Upper lobe of left lung (tissue), 6 donors: ENCODE results near the gene CIAPIN1. TPM values are rescaled to one million over a fixed set of nuclear protein-coding genes. Genes with fewer than 3 reads are reported as not detected.

Experiments
- ATAC-seq, 2 donors: fragments of 200-7000 bp; cut with Tn5 transposase; one replicate each; pipeline ENCODE4 v1.9.1; 2022; ENCODE audit warnings: mild to moderate bottlenecking in 2 of 2, moderate library complexity in 2 of 2; ENCODE audit not compliant: low FRiP score in 2 of 2
- DNase-seq, 2 donors: peaks; one replicate each; pipeline ENCODE4 v3.0.0-alpha.2; 2019 to 2020
- H3K27ac ChIP-seq, 4 donors: fragments of 200-600 bp; sonication (generic); one replicate each; pipeline ENCODE4 v1.5.1; 2016 to 2019
- H3K27me3 ChIP-seq, 4 donors: fragments of 200-600 bp; sonication (generic); one replicate each; pipeline ENCODE4 v1.5.1; 2017 to 2019
- H3K36me3 ChIP-seq, 4 donors: fragments of 200-600 bp; sonication (generic); one replicate each; pipeline ENCODE4 v1.5.1; 2016 to 2019
- H3K4me1 ChIP-seq, 4 donors: fragments of 200-600 bp; sonication (generic); one replicate each; pipeline ENCODE4 v1.5.1; 2018 to 2019
- H3K4me3 ChIP-seq, 4 donors: fragments of 200-600 bp; sonication (generic); one replicate each; pipeline ENCODE4 v1.5.1; 2017 to 2019; ENCODE audit warnings: mild to moderate bottlenecking in 2 of 4, moderate library complexity in 1 of 4
- H3K9me3 ChIP-seq, 4 donors: fragments of 200-600 bp; sonication (generic); one replicate each; pipeline ENCODE4 v1.5.1; 2018 to 2019
- CTCF ChIP-seq, 6 experiments: fragments of 450-650 bp in 4 of 6; fragments of 200-600 bp in 2 of 6; sonication (generic) in 2 of 6; IDR thresholded peaks; one replicate each; pipeline ENCODE4 v1.5.1; 2016 to 2019; ENCODE audit warnings: antibody characterized with exemption in 6 of 6
- EP300 ChIP-seq, 4 donors: sonication (generic); formaldehyde crosslinking; IDR thresholded peaks; one replicate each; pipeline ENCODE4 v1.5.1; 2017; ENCODE audit warnings: antibody characterized with exemption in 4 of 4, control low read depth in 2 of 4
- POLR2A ChIP-seq, 4 donors: fragments of 450-650 bp; IDR thresholded peaks; one replicate each; pipeline ENCODE4 v1.5.1; 2016 to 2017; ENCODE audit warnings: antibody characterized with exemption in 4 of 4, mild to moderate bottlenecking in 2 of 4
- POLR2AphosphoS5 ChIP-seq, 2 donors: sonication (generic); formaldehyde crosslinking; IDR thresholded peaks; one replicate each; pipeline ENCODE4 v1.5.1; 2017; ENCODE audit warnings: antibody characterized with exemption in 2 of 2
- WGBS, 2 donors: methylation state at CpG; one replicate each; pipeline ENCODE4 v1.1.5; 2017 to 2018; 5-methylcytosine and 5-hydroxymethylcytosine counted together
- total RNA-seq, 6 donors: library from RNA; depleted of rRNA in 4 of 6; stranded (reverse); fragments of >200 nt in 4 of 6; gene quantifications; one replicate each; pipeline versions ENCODE4 v1.1.0 to v1.2.1, GENCODE V29; 2016 to 2021
- donor health status: DM: no; HTN: no; CAD: no; lungs with moderate emphysema.
- donor health status: DM: no; HTN: yes; CAD: no; lungs with severe emphysema.

CIAPIN1 gene
- 10 to 100 TPM; 21.0 to 44.5 (median 36.5) TPM for total RNA-seq

GRCh38 chr16:57447186-57447962, at the start of gene CIAPIN1, which contains the start of gene COQ9:
Gene CIAPIN1 (minus strand): TSS chr16:57447385. CDS start chr16:57440928, 6,457 bp downstream.
Gene COQ9 (plus strand): TSS chr16:57447479. CDS start chr16:57447506, 27 bp downstream.
- Histone ChIP-seq H3K27ac (peak within 1 kb of the TSS; percentile 86 to 92 (median 88)), H3K36me3 (peaks cover 4 to 16% (median 5%) of the 10 kb centered on the region in 4 donors), H3K27me3 (no peaks in the 10 kb centered on the region), H3K4me1 (peaks cover 18 to 21% (median 19%) of the 10 kb centered on the region in 4 donors), H3K4me3 (peak within 1 kb of the TSS; percentile 74 to 99 (median 84)), H3K9me3 (no peaks in the 10 kb centered on the region)
- WGBS, 2 donors, result 0% methylated on average over 11 to 30 of the region's 68 CpGs
- ATAC-seq (peak; percentile 98 to 100), DNase-seq (peak; percentile 96 to 99)
- TF ChIP-seq POLR2A (IDR thresholded peaks at IDR 0.05) (peak; percentile 33 to 94 (median 78)), POLR2AphosphoS5 (IDR thresholded peaks at IDR 0.05) (peak; percentile 91 to 92), EP300 (IDR thresholded peaks at IDR 0.05) (no peak), CTCF (IDR thresholded peaks at IDR 0.05) (peak in 1 of 6 experiments; percentile 5)

- WGBS, 2 donors, result 90 to 97% methylated on average over 4 of the region's 4 CpGs
- Histone ChIP-seq H3K27ac (no peak overlapping the region), H3K27me3 (no peaks in the 10 kb centered on the region), H3K4me3 (no peak overlapping the region), H3K36me3 (no peaks in the 10 kb centered on the region), H3K4me1 (no peaks in the 10 kb centered on the region), H3K9me3 (no peaks in the 10 kb centered on the region)
- TF ChIP-seq POLR2AphosphoS5 (IDR thresholded peaks at IDR 0.05) (no peak), POLR2A (IDR thresholded peaks at IDR 0.05) (no peak), CTCF (IDR thresholded peaks at IDR 0.05) (no peak), EP300 (IDR thresholded peaks at IDR 0.05) (no peak)
- ATAC-seq (no peak), DNase-seq (no peak)
Measured at GRCh38 chr16:57493767-57494166, 46.6 kb upstream of the CIAPIN1 start.

GRCh38 chr16:57489229-57489628, 42.0 kb upstream of the CIAPIN1 start:
- no peaks in the 10 kb centered on the region for H3K27me3 ChIP-seq
- TF ChIP-seq CTCF (IDR thresholded peaks at IDR 0.05) (no peak), EP300 (IDR thresholded peaks at IDR 0.05) (no peak), POLR2AphosphoS5 (IDR thresholded peaks at IDR 0.05) (no peak), POLR2A (IDR thresholded peaks at IDR 0.05) (no peak)
- peaks cover 17 to 28% (median 21%) of the 10 kb centered on the region in 4 donors for H3K4me1 ChIP-seq
- H3K36me3 ChIP-seq, result no peaks in the 10 kb centered on the region
- 94 to 98% methylated on average over 5 of the region's 5 CpGs for WGBS, 2 donors
- DNase-seq (no peak), ATAC-seq (no peak)
- no peak overlapping the region for H3K4me3 ChIP-seq
- no peak overlapping the region for H3K27ac ChIP-seq
- no peaks in the 10 kb centered on the region for H3K9me3 ChIP-seq

- Histone ChIP-seq H3K4me1 (peaks cover 17 to 35% (median 22%) of the 10 kb centered on the region in 4 donors), H3K9me3 (no peaks in the 10 kb centered on the region), H3K27me3 (no peaks in the 10 kb centered on the region), H3K27ac (peak overlapping the region; percentile 7 to 83 (median 80)), H3K4me3 (peak overlapping the region in 3 of 4 donors; percentile 83 to 92 (median 86)), H3K36me3 (no peaks in the 10 kb centered on the region)
- ATAC-seq (no peak), DNase-seq (no peak)
- TF ChIP-seq POLR2AphosphoS5 (IDR thresholded peaks at IDR 0.05) (no peak), CTCF (IDR thresholded peaks at IDR 0.05) (no peak), EP300 (IDR thresholded peaks at IDR 0.05) (no peak), POLR2A (IDR thresholded peaks at IDR 0.05) (no peak)
- WGBS, 2 donors, result 91 to 92% methylated on average over 6 to 8 of the region's 8 CpGs
Measured at GRCh38 chr16:57486858-57487834, 40.0 kb upstream of the CIAPIN1 start.
